K562 (cell line): ENCODE data around the gene NGRN. TPM values are rescaled to one million over a fixed set of nuclear protein-coding genes. Genes with fewer than 3 reads are reported as not detected.

Source experiments
- HDAC6 ChIP-seq: IDR thresholded peaks from 2 replicates; pipeline ENCODE4 v1.6.1; 2012; ENCODE audit warnings: low read depth, mild to moderate bottlenecking, control low read depth, inconsistent platforms, low read length, moderate library complexity
- LARP7 ChIP-seq: fragments of 450-650 bp; IDR thresholded peaks from 2 replicates; pipeline ENCODE4 v1.6.1; 2016
- MECOM ChIP-seq: fragments of 250-450 bp; sonication (Bioruptor Pico); IDR thresholded peaks from 2 replicates; pipeline ENCODE4 v1.8.0; 2022; ENCODE audit warnings: inconsistent platforms
- MEF2A ChIP-seq: IDR thresholded peaks from 2 replicates; pipeline ENCODE4 v1.6.1; 2011; ENCODE audit warnings: low read depth, mild to moderate bottlenecking, low read length, moderate library complexity; ENCODE audit not compliant: control insufficient read depth
- RNF2 ChIP-seq: sonication (generic); IDR thresholded peaks from 2 replicates; pipeline ENCODE4 v1.6.1; 2016
- SAFB2 ChIP-seq: fragments of 200-400 bp; formaldehyde crosslinking; IDR thresholded peaks from 2 replicates; pipeline ENCODE4 v1.6.1; 2018; ENCODE audit warnings: borderline replicate concordance, low read length, low read depth, moderate library complexity; ENCODE audit not compliant: severe bottlenecking
- ZNF197 ChIP-seq: fragments of 200-800 bp; sonication (Bioruptor generic); IDR thresholded peaks from 2 replicates; pipeline ENCODE4 v1.6.1; 2016; ENCODE audit warnings: low read depth, missing genetic modification characterization, missing compliant biosample characterization
- ZNF57 ChIP-seq: fragments of 450-650 bp; formaldehyde crosslinking; IDR thresholded peaks from 2 replicates; pipeline ENCODE4 v1.4.0; 2020; ENCODE audit warnings: mild to moderate bottlenecking, moderate library complexity
- ZNF707 ChIP-seq: fragments of 250-450 bp; sonication (Bioruptor Pico); conservative IDR thresholded peaks from 2 replicates; pipeline ENCODE4 v1.8.0; 2022; ENCODE audit warnings: inconsistent platforms, mild to moderate bottlenecking, moderate library complexity
- ZNF780A ChIP-seq: fragments of 250-450 bp; sonication (Bioruptor Pico); IDR thresholded peaks from 2 replicates; pipeline ENCODE4 v1.5.0; 2021; ENCODE audit warnings: mild to moderate bottlenecking
- polyA plus RNA-seq, 8 experiments: library from polyadenylated mRNA; depleted of rRNA in 4 of 8; stranded (reverse) in 5 of 8; unstranded in 3 of 8; fragments of >200 nt; fragmentation: Nextera tagmentation in 2 of 8; fragmentation: Illumina TruSeq in 1 of 8; extraction: Ambion mirVana in 2 of 8; extraction: Trizol in 1 of 8; gene quantifications; 2 replicates each; pipeline versions ENCODE4 v1.2.1 to v1.2.3, GENCODE V29; 2011 to 2014; ENCODE audit warnings: inconsistent platforms in 1 of 8, missing spikeins in 1 of 8
- total RNA-seq, 7 experiments: library from RNA; depleted of rRNA in 6 of 7; stranded (reverse); fragments of >200 nt in 6 of 7; fragmentation: Illumina TruSeq in 2 of 7; extraction: Trizol in 2 of 7; gene quantifications; 2 replicates each; pipeline versions ENCODE4 v1.2.1 to v1.2.3, GENCODE V29; 2011 to 2021; ENCODE audit warnings: low replicate concordance in 1 of 7
- TF ChIP-seq, protein P1 (sequence below): fragments of 450-650 bp; IDR thresholded peaks from 2 replicates; pipeline ENCODE4 v1.6.1; 2016; ENCODE audit warnings: mild to moderate bottlenecking, moderate library complexity
- TF ChIP-seq, protein P2 (sequence below): sonication (generic); formaldehyde crosslinking; IDR thresholded peaks from 2 replicates; pipeline ENCODE4 v1.8.0; 2022; ENCODE audit warnings: missing genetic modification reagents, mild to moderate bottlenecking, borderline replicate concordance
- TF ChIP-seq, protein P3 (sequence below), 2 experiments: IDR thresholded peaks; 2 replicates each; pipeline ENCODE4 v1.6.1; 2011; ENCODE audit warnings: borderline replicate concordance in 1 of 2, control low read depth in 1 of 2, low read depth in 1 of 2, low read length in 1 of 2, mild to moderate bottlenecking in 1 of 2, mixed read lengths in 1 of 2, moderate library complexity in 1 of 2; ENCODE audit not compliant: insufficient read depth in 1 of 2, insufficient read length in 1 of 2, poor library complexity in 1 of 2, severe bottlenecking in 1 of 2; ENCODE audit errors: extremely low read depth in 1 of 2

NGRN gene
- total and polyA plus RNA-seq, 9 of the 15 experiments (the other 6 are each of a cell fraction or from before 2014, with no cell fraction given) = 14.0 to 73.4 (median 60.0) TPM

DNA sequence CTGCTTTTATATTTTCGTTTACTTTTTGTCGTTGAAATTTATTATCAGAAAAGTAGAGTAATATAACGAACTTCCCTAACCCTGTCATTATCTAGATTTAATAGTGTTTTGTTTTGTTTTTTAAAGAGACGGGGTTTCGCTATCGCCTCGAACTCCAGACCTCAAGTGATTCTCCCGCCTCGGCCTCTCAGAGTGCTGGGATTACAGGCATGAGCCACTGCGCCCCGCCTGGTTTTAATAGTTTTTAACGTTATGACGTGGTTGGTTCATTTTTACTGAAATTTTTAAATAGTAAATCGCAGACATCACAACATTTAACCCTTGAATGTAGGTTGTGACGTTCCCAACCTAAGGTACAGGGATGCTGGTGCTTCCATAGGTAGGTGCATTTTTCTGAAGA lies 1.0 kb downstream of the NGRN start (continued):
- TF ChIP-seq, protein P1, sequence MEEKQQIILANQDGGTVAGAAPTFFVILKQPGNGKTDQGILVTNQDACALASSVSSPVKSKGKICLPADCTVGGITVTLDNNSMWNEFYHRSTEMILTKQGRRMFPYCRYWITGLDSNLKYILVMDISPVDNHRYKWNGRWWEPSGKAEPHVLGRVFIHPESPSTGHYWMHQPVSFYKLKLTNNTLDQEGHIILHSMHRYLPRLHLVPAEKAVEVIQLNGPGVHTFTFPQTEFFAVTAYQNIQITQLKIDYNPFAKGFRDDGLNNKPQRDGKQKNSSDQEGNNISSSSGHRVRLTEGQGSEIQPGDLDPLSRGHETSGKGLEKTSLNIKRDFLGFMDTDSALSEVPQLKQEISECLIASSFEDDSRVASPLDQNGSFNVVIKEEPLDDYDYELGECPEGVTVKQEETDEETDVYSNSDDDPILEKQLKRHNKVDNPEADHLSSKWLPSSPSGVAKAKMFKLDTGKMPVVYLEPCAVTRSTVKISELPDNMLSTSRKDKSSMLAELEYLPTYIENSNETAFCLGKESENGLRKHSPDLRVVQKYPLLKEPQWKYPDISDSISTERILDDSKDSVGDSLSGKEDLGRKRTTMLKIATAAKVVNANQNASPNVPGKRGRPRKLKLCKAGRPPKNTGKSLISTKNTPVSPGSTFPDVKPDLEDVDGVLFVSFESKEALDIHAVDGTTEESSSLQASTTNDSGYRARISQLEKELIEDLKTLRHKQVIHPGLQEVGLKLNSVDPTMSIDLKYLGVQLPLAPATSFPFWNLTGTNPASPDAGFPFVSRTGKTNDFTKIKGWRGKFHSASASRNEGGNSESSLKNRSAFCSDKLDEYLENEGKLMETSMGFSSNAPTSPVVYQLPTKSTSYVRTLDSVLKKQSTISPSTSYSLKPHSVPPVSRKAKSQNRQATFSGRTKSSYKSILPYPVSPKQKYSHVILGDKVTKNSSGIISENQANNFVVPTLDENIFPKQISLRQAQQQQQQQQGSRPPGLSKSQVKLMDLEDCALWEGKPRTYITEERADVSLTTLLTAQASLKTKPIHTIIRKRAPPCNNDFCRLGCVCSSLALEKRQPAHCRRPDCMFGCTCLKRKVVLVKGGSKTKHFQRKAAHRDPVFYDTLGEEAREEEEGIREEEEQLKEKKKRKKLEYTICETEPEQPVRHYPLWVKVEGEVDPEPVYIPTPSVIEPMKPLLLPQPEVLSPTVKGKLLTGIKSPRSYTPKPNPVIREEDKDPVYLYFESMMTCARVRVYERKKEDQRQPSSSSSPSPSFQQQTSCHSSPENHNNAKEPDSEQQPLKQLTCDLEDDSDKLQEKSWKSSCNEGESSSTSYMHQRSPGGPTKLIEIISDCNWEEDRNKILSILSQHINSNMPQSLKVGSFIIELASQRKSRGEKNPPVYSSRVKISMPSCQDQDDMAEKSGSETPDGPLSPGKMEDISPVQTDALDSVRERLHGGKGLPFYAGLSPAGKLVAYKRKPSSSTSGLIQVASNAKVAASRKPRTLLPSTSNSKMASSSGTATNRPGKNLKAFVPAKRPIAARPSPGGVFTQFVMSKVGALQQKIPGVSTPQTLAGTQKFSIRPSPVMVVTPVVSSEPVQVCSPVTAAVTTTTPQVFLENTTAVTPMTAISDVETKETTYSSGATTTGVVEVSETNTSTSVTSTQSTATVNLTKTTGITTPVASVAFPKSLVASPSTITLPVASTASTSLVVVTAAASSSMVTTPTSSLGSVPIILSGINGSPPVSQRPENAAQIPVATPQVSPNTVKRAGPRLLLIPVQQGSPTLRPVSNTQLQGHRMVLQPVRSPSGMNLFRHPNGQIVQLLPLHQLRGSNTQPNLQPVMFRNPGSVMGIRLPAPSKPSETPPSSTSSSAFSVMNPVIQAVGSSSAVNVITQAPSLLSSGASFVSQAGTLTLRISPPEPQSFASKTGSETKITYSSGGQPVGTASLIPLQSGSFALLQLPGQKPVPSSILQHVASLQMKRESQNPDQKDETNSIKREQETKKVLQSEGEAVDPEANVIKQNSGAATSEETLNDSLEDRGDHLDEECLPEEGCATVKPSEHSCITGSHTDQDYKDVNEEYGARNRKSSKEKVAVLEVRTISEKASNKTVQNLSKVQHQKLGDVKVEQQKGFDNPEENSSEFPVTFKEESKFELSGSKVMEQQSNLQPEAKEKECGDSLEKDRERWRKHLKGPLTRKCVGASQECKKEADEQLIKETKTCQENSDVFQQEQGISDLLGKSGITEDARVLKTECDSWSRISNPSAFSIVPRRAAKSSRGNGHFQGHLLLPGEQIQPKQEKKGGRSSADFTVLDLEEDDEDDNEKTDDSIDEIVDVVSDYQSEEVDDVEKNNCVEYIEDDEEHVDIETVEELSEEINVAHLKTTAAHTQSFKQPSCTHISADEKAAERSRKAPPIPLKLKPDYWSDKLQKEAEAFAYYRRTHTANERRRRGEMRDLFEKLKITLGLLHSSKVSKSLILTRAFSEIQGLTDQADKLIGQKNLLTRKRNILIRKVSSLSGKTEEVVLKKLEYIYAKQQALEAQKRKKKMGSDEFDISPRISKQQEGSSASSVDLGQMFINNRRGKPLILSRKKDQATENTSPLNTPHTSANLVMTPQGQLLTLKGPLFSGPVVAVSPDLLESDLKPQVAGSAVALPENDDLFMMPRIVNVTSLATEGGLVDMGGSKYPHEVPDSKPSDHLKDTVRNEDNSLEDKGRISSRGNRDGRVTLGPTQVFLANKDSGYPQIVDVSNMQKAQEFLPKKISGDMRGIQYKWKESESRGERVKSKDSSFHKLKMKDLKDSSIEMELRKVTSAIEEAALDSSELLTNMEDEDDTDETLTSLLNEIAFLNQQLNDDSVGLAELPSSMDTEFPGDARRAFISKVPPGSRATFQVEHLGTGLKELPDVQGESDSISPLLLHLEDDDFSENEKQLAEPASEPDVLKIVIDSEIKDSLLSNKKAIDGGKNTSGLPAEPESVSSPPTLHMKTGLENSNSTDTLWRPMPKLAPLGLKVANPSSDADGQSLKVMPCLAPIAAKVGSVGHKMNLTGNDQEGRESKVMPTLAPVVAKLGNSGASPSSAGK = peak; percentile 11
- no peak for TF ChIP-seq SAFB2
- no peak for TF ChIP-seq ZNF57 (CRISPR knock-in tag)
- TF ChIP-seq, protein P2, sequence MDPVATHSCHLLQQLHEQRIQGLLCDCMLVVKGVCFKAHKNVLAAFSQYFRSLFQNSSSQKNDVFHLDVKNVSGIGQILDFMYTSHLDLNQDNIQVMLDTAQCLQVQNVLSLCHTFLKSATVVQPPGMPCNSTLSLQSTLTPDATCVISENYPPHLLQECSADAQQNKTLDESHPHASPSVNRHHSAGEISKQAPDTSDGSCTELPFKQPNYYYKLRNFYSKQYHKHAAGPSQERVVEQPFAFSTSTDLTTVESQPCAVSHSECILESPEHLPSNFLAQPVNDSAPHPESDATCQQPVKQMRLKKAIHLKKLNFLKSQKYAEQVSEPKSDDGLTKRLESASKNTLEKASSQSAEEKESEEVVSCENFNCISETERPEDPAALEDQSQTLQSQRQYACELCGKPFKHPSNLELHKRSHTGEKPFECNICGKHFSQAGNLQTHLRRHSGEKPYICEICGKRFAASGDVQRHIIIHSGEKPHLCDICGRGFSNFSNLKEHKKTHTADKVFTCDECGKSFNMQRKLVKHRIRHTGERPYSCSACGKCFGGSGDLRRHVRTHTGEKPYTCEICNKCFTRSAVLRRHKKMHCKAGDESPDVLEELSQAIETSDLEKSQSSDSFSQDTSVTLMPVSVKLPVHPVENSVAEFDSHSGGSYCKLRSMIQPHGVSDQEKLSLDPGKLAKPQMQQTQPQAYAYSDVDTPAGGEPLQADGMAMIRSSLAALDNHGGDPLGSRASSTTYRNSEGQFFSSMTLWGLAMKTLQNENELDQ (CRISPR knock-in tag) = no peak
- TF ChIP-seq RNF2 = no peak
- TF ChIP-seq MEF2A = no peak
- TF ChIP-seq ZNF197 (CRISPR knock-in tag) = no peak
- TF ChIP-seq ZNF780A = no peak
- no peak for TF ChIP-seq LARP7
- no peak for TF ChIP-seq ZNF707 (CRISPR knock-in tag)
- no peak for TF ChIP-seq HDAC6
- TF ChIP-seq, protein P3, sequence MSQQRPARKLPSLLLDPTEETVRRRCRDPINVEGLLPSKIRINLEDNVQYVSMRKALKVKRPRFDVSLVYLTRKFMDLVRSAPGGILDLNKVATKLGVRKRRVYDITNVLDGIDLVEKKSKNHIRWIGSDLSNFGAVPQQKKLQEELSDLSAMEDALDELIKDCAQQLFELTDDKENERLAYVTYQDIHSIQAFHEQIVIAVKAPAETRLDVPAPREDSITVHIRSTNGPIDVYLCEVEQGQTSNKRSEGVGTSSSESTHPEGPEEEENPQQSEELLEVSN (IDR thresholded peaks at IDR 0.05; ENCODE audit: borderline replicate concordance in 1 of 2, extremely low read depth in 1 of 2, insufficient read depth in 1 of 2, insufficient read length in 1 of 2, low read depth in 1 of 2, low read length in 1 of 2, poor library complexity in 1 of 2, severe bottlenecking in 1 of 2) = peak in 1 of 2 experiments; percentile 89
- TF ChIP-seq MECOM (CRISPR knock-in tag) = no peak
